Activated gamma-delta T cell treated with Interleukin-2 at 50 U/mL for 16 hours (primary cell): ENCODE results near the gene PEX13.

Experiments
- DNase-seq: peaks from one replicate; pipeline ENCODE4 v3.0.0-alpha.2; 2020

PEX13 gene

GRCh38 chr2:61089797-61090196 is 72.3 kb downstream of the PEX13 start:
- DNase-seq, result no peak

- no peak for DNase-seq
Measured at GRCh38 chr2:61090386-61090921, 72.9 kb downstream of the PEX13 start.

- DNase-seq, result no peak
Measured at GRCh38 chr2:61091485-61091884, 74.0 kb downstream of the PEX13 start.

GRCh38 chr2:61096438-61096837 is 78.9 kb downstream of the PEX13 start:
- no peak for DNase-seq

GRCh38 chr2:61100801-61101200 is 83.3 kb downstream of the PEX13 start:
- DNase-seq, result no peak
